Measurements from ENCODE around the gene SPEF1. TPM values are rescaled to one million over a fixed set of nuclear protein-coding genes. Genes with fewer than 3 reads are reported as not detected.

The SPEF1 gene
- total RNA-seq, 1 experiment from 2014 or later = not detected

GRCh38 chr20:3753501-3754275 is 27.6 kb downstream of the SPEF1 start:
- no peak overlapping the region for H3K4me3 Mint-ChIP-seq (ENCODE audit: unreplicated experiment)
- intact Hi-C loops (cut with micrococcal nuclease) = loop anchor here (1.0 kb wide), 1 partner anchor 67 kb away; the partner anchor contains the start of gene AP5S1
- POLR2A ChIA-PET = interaction anchor here (0.6 to 1.8 kb wide), 5 partner anchors 10 to 32 kb away, joined by 3 to 9 read pairs (median 5); partner anchors contain the start of genes ADISSP and CENPB

GRCh38 chr20:3753098-3753497 is 28.1 kb downstream of the SPEF1 start:
- intact Hi-C loops (cut with micrococcal nuclease) = loop anchor here (1.0 kb wide), 1 partner anchor 67 kb away; the partner anchor contains the start of gene AP5S1
- peak; percentile 78 for TF ChIP-seq CTCF (IDR thresholded peaks at IDR 0.05; ENCODE audit: unreplicated experiment)
- H3K9me3 Mint-ChIP-seq (ENCODE audit: unreplicated experiment) = no peaks in the 10 kb centered on the region
- ChIA-PET CTCF (interaction anchor here (0.5 to 5.7 kb wide), 19 partner anchors 9 to 490 kb away, joined by 3 to 65 read pairs (median 3); partner anchors contain the start of genes ADISSP, CENPB and HSPA12B), POLR2A (interaction anchor here (1.0 to 1.8 kb wide), 4 partner anchors 9 to 33 kb away, joined by 3 to 9 read pairs (median 6); partner anchors contain the start of genes ADISSP and CENPB)
- no peak overlapping the region for H3K4me3 Mint-ChIP-seq (ENCODE audit: unreplicated experiment)
- no peaks in the 10 kb centered on the region for H3K27me3 Mint-ChIP-seq (ENCODE audit: insufficient read depth, unreplicated experiment)
- BruUV-seq (replicated peaks) = no TSS peak
- peaks cover 15% of the 10 kb centered on the region for H3K36me3 Mint-ChIP-seq (ENCODE audit: insufficient read depth, unreplicated experiment)
- no peak overlapping the region for H3K27ac Mint-ChIP-seq (ENCODE audit: low read depth, unreplicated experiment)
- no peaks in the 10 kb centered on the region for H3K4me1 Mint-ChIP-seq (ENCODE audit: insufficient read depth, unreplicated experiment)
- peak; percentile 72 for DNase-seq (ENCODE audit: unreplicated experiment)

More at GRCh38 chr20:3753501-3754275, 27.6 kb downstream of the SPEF1 start:
- DNase-seq (ENCODE audit: unreplicated experiment) = no peak
- Mint-ChIP-seq H3K9me3 (ENCODE audit: unreplicated experiment) (no peaks in the 10 kb centered on the region), H3K27ac (ENCODE audit: low read depth, unreplicated experiment) (no peak overlapping the region), H3K27me3 (ENCODE audit: insufficient read depth, unreplicated experiment) (no peaks in the 10 kb centered on the region), H3K36me3 (ENCODE audit: insufficient read depth, unreplicated experiment) (peaks cover 20% of the 10 kb centered on the region), H3K4me1 (ENCODE audit: insufficient read depth, unreplicated experiment) (no peaks in the 10 kb centered on the region)
- no peak for TF ChIP-seq CTCF (IDR thresholded peaks at IDR 0.05; ENCODE audit: unreplicated experiment)
- TSS peak; percentile 81 for BruUV-seq (replicated peaks)
- CTCF ChIA-PET = interaction anchor here (0.6 to 5.7 kb wide), 14 partner anchors 8 to 491 kb away, joined by 3 to 65 read pairs (median 4); partner anchors contain the start of gene ADISSP

GRCh38 chr20:3752386-3752759 is 28.9 kb downstream of the SPEF1 start:
- Mint-ChIP-seq H3K36me3 (ENCODE audit: insufficient read depth, unreplicated experiment) (peaks cover 8% of the 10 kb centered on the region), H3K4me1 (ENCODE audit: insufficient read depth, unreplicated experiment) (no peaks in the 10 kb centered on the region), H3K4me3 (ENCODE audit: unreplicated experiment) (no peak overlapping the region), H3K9me3 (ENCODE audit: unreplicated experiment) (no peaks in the 10 kb centered on the region), H3K27ac (ENCODE audit: low read depth, unreplicated experiment) (no peak overlapping the region), H3K27me3 (ENCODE audit: insufficient read depth, unreplicated experiment) (no peaks in the 10 kb centered on the region)
- ChIA-PET CTCF (interaction anchor here (0.5 to 5.7 kb wide), 16 partner anchors 8 to 273 kb away, joined by 3 to 65 read pairs (median 3); partner anchors contain the start of genes ADISSP, CENPB and HSPA12B), POLR2A (interaction anchor here (1.0 to 1.8 kb wide), 4 partner anchors 9 to 33 kb away, joined by 3 to 9 read pairs (median 6); partner anchors contain the start of genes ADISSP and CENPB)
- BruUV-seq (replicated peaks) = no TSS peak
- no peak for DNase-seq (ENCODE audit: unreplicated experiment)
- no peak for TF ChIP-seq CTCF (IDR thresholded peaks at IDR 0.05; ENCODE audit: unreplicated experiment)
- intact Hi-C loops (cut with micrococcal nuclease) = no loop called here

Data from MCF 10A (cell line).